IMR-90 (cell line): Measurements from ENCODE around the gene HDGF. TPM values are rescaled to one million over a fixed set of nuclear protein-coding genes. Genes with fewer than 3 reads are reported as not detected.

Experiments
- ATAC-seq: fragments of 200-7000 bp; cut with Tn5 transposase; 2 replicates; pipeline ENCODE4 v1.9.1; 2020; ENCODE audit warnings: low read depth, mild to moderate bottlenecking, moderate library complexity
- BruUV-seq: library from RNA; stranded (reverse); fragments of 400-500 nt; replicated peaks from 2 replicates; lab custom pipeline; 2021; lab: Mats Ljungman, UMichigan
- CTCF ChIA-PET: fragments of 300-600 bp; formaldehyde crosslinking; extraction: SDS; loops from one replicate; lab custom pipeline; 2021; ENCODE audit warnings: antibody characterized with exemption; lab: Yijun Ruan, JAX
- POLR2A ChIA-PET: fragments of 300-600 bp; sonication (Branson Sonifier 250); formaldehyde crosslinking; loops from one replicate; lab custom pipeline; 2022; ENCODE audit warnings: antibody characterized with exemption; ENCODE audit not compliant: unreplicated experiment; lab: Charles Lee
- DNase-seq: peaks from one replicate; pipeline ENCODE4 v3.0.0; 2013
- H2AFZ ChIP-seq: replicated peaks from 2 replicates; pipeline ENCODE3; 2013; ENCODE audit warnings: low read length, mild to moderate bottlenecking; ENCODE audit not compliant: poor library complexity
- H2AK5ac ChIP-seq: 2 replicates; pipeline ENCODE4 v1.6.1; 2013; ENCODE audit warnings: low read depth, low read length, inconsistent platforms
- H2AK9ac ChIP-seq: replicated peaks from 2 replicates; pipeline ENCODE3; 2013; ENCODE audit warnings: mild to moderate bottlenecking, low read depth, low read length, moderate library complexity; ENCODE audit not compliant: poor library complexity
- H2BK120ac ChIP-seq: 2 replicates; pipeline ENCODE4 v1.6.1; 2013; ENCODE audit warnings: low read depth, low read length, inconsistent platforms
- H2BK15ac ChIP-seq: 3 replicates; pipeline ENCODE4 v1.6.1; 2013; ENCODE audit warnings: low read depth, low read length, inconsistent platforms
- H2BK20ac ChIP-seq: 2 replicates; pipeline ENCODE4 v1.6.1; 2013; ENCODE audit warnings: low read depth, mild to moderate bottlenecking, inconsistent platforms, low read length, moderate library complexity
- H2BK5ac ChIP-seq: 2 replicates; pipeline ENCODE4 v1.6.1; 2013; ENCODE audit warnings: mild to moderate bottlenecking, low read depth, low read length, inconsistent platforms; ENCODE audit not compliant: poor library complexity, severe bottlenecking
- H3K14ac ChIP-seq: replicated peaks from 2 replicates; pipeline ENCODE4 v1.6.1; 2013; ENCODE audit warnings: low read depth, low read length, inconsistent platforms
- H3K18ac ChIP-seq: 2 replicates; pipeline ENCODE4 v1.6.1; 2013; ENCODE audit warnings: low read depth, low read length, control low read depth
- H3K23ac ChIP-seq: 2 replicates; pipeline ENCODE4 v1.6.1; 2013; ENCODE audit warnings: low read depth, low read length, inconsistent platforms
- H3K27ac ChIP-seq: 2 replicates; pipeline ENCODE4 v1.5.1; 2013; ENCODE audit warnings: mild to moderate bottlenecking, control low read depth, low read length; ENCODE audit not compliant: insufficient read depth
- H3K27me3 ChIP-seq: 2 replicates; pipeline ENCODE4 v1.6.1; 2013; ENCODE audit warnings: low read length; ENCODE audit not compliant: control insufficient read depth, insufficient read depth
- H3K36me3 ChIP-seq: 2 replicates; pipeline ENCODE4 v1.6.1; 2013; ENCODE audit warnings: low read length, mixed read lengths; ENCODE audit not compliant: control insufficient read depth, insufficient read depth
- H3K4ac ChIP-seq: 2 replicates; pipeline ENCODE4 v1.6.1; 2013; ENCODE audit warnings: low read depth, low read length, inconsistent platforms
- H3K4me1 ChIP-seq: 2 replicates; pipeline ENCODE4 v1.6.1; 2013; ENCODE audit warnings: low read length, mixed read lengths; ENCODE audit not compliant: control insufficient read depth, insufficient read depth
- H3K4me2 ChIP-seq: 2 replicates; pipeline ENCODE4 v1.6.1; 2013; ENCODE audit warnings: low read depth, mild to moderate bottlenecking, control low read depth, low read length, moderate library complexity
- H3K4me3 ChIP-seq: 2 replicates; pipeline ENCODE4 v1.5.1; 2013; ENCODE audit warnings: low read depth, mild to moderate bottlenecking, control low read depth, low read length, moderate library complexity; ENCODE audit not compliant: insufficient read depth
- H3K56ac ChIP-seq: 2 replicates; pipeline ENCODE4 v1.6.1; 2013; ENCODE audit warnings: low read length, inconsistent platforms; ENCODE audit not compliant: insufficient read depth; ENCODE audit errors: extremely low read depth
- H3K79me1 ChIP-seq, 2 experiments: 2 replicates each; pipeline ENCODE4 v1.6.1; 2013; ENCODE audit warnings: low read length in 2 of 2, inconsistent platforms in 1 of 2, low read depth in 1 of 2
- H3K9ac ChIP-seq: 2 replicates; pipeline ENCODE4 v1.6.1; 2013; ENCODE audit warnings: low read depth, low read length, control low read depth
- H3K9me1 ChIP-seq: 2 replicates; pipeline ENCODE4 v1.6.1; 2013; ENCODE audit warnings: low read length, inconsistent platforms; ENCODE audit not compliant: insufficient read depth
- H3K9me3 ChIP-seq: 2 replicates; pipeline ENCODE4 v1.6.1; 2013; ENCODE audit warnings: low read length; ENCODE audit not compliant: control insufficient read depth, insufficient read depth
- H4K20me1 ChIP-seq: 2 replicates; pipeline ENCODE4 v1.6.1; 2013; ENCODE audit warnings: low read length, inconsistent platforms; ENCODE audit not compliant: insufficient read depth
- H4K5ac ChIP-seq: 2 replicates; pipeline ENCODE4 v1.6.1; 2013; ENCODE audit warnings: mild to moderate bottlenecking, low read depth, low read length, control low read depth
- H4K8ac ChIP-seq, 2 experiments: 2 replicates each; pipeline ENCODE4 v1.6.1; 2013; ENCODE audit warnings: low read depth in 2 of 2, low read length in 2 of 2, control low read depth in 1 of 2, inconsistent platforms in 1 of 2
- H4K91ac ChIP-seq: 2 replicates; pipeline ENCODE4 v1.6.1; 2013; ENCODE audit warnings: low read depth, low read length, inconsistent platforms; ENCODE audit not compliant: insufficient read depth
- MXI1 ChIP-seq: IDR thresholded peaks from 2 replicates; pipeline ENCODE4 v1.6.1; 2012; ENCODE audit warnings: low read depth, mild to moderate bottlenecking, low read length, moderate library complexity, borderline replicate concordance
- RAD21 ChIP-seq: IDR thresholded peaks from 2 replicates; pipeline ENCODE4 v1.6.1; 2012; ENCODE audit warnings: low read length, improper control_type of control experiment
- RFX5 ChIP-seq: IDR thresholded peaks from 2 replicates; pipeline ENCODE4 v1.8.0; 2012; ENCODE audit warnings: low read depth, mild to moderate bottlenecking, low read length, moderate library complexity
- USF2 ChIP-seq: fragments of 150-350 bp; IDR thresholded peaks from 2 replicates; pipeline ENCODE4 v1.6.1; 2017; ENCODE audit warnings: mild to moderate bottlenecking, antibody characterized with exemption, low read length, low read depth
- WGBS, 2 experiments: methylation state at CpG; one replicate each; pipeline versions ENCODE4 v1.1.5 to v1.1.7; 2013; ENCODE audit warnings: missing lambda C conversion rate in 2 of 2; ENCODE audit not compliant: insufficient read length in 1 of 2; ENCODE audit errors: extremely low coverage in 2 of 2; 5-methylcytosine and 5-hydroxymethylcytosine counted together
- dilution Hi-C: fragments of 300-500 bp; cut with HindIII; formaldehyde crosslinking; loops from one replicate; pipeline ENCODE4 v1.14.3; 2018; ENCODE audit warnings: low sequenced_read_pairs; ENCODE audit not compliant: unreplicated experiment
- in situ Hi-C: fragments of 300-500 bp; cut with MboI; formaldehyde crosslinking; loops from 3 replicates; pipeline ENCODE4 v1.14.3; 2019; ENCODE audit warnings: low sequenced_read_pairs, inconsistent platforms, mixed read lengths
- intact Hi-C: fragments of 100-400 bp; cut with micrococcal nuclease; formaldehyde crosslinking; loops from 2 replicates; pipeline ENCODE4 v1.10.0; 2022
- polyA plus RNA-seq, 3 experiments: library from polyadenylated mRNA; depleted of rRNA; stranded (reverse); fragments of >200 nt; gene quantifications; 2 replicates each; pipeline ENCODE4 v1.2.3, GENCODE V29; 2012; ENCODE audit warnings: low replicate concordance in 1 of 3
- total RNA-seq: library from RNA; depleted of rRNA; stranded (reverse); fragments of >200 nt; gene quantifications from 2 replicates; pipeline ENCODE4 v1.2.3, GENCODE V29; 2012

Gene HDGF
- total and polyA plus RNA-seq, 2 of the 4 experiments (the other 2 are of a cell fraction), result 94.6 to 123 TPM

GRCh38 chr1:156705321-156705917 is 46.1 kb downstream of the HDGF start, which contains the start of gene CRABP2:
Gene CRABP2, minus strand, starts transcription at chr1:156705583. Its CDS starts 137 bp downstream, at chr1:156705446.
- POLR2A ChIA-PET, result no interaction called here
- Histone ChIP-seq H3K56ac (no peak within 1 kb of the TSS), H3K4me3 (peak within 1 kb of the TSS; percentile 15; the same call in 1 of the 2 replicates), H2BK120ac (peak within 1 kb of the TSS; percentile 80), H3K9ac (peak within 1 kb of the TSS; percentile 35), H3K4me2 (peak within 1 kb of the TSS; percentile 81), H2BK15ac (peak within 1 kb of the TSS; percentile 83; the same call in 2 of the 3 replicates), H3K4ac (peak within 1 kb of the TSS; percentile 81), H3K27ac (peak within 1 kb of the TSS; percentile 10), H3K36me3 (no peaks in the 10 kb centered on the region), H2BK5ac (no peak within 1 kb of the TSS), H2BK20ac (peak within 1 kb of the TSS; percentile 59), H3K23ac (no peak within 1 kb of the TSS; the same call in 1 of the 2 replicates), H3K27me3 (peaks cover 5% of the 10 kb centered on the region), H2AK9ac (peak within 1 kb of the TSS; percentile 90), H2AK5ac (peak within 1 kb of the TSS; percentile 91), H3K4me1 (peaks cover 44% of the 10 kb centered on the region), H4K20me1 (no peaks in the 10 kb centered on the region), H3K9me3 (no peaks in the 10 kb centered on the region), H3K18ac (peak within 1 kb of the TSS; percentile 48; the same call in 1 of the 2 replicates), H3K14ac (peak within 1 kb of the TSS; percentile 47; the same call in 1 of the 2 replicates), H3K79me1 (no peaks in the 10 kb centered on the region), H2AFZ (peak within 1 kb of the TSS; percentile 90), H4K91ac (peak within 1 kb of the TSS; percentile 78; the same call in 1 of the 2 replicates), H3K9me1 (peaks cover 3% of the 10 kb centered on the region; the same call in 1 of the 2 replicates), H4K5ac (peak within 1 kb of the TSS; percentile 73), H4K8ac (peak within 1 kb of the TSS; percentile 77 to 88)
- WGBS, 2 experiments, result 0% methylated on average over 7 of the region's 42 CpGs; no CpG with 5 or more reads in 1 of the 2 experiments
- no TSS peak for BruUV-seq
- TF ChIP-seq MXI1 (no peak), RFX5 (no peak), USF2 (no peak), RAD21 (no peak)
- in situ Hi-C loops (no loop called here), dilution Hi-C loops (no loop called here), intact Hi-C loops (loop anchor here (1.0 kb wide), 1 partner anchor 16 kb away; no protein-coding TSS in a partner anchor)
- ATAC-seq (peak; percentile 7), DNase-seq (no peak)
- CTCF ChIA-PET, result interaction anchor here (0.6 to 6.9 kb wide), 4 partner anchors 15 to 46 kb away, joined by 3 to 54 read pairs (median 4); partner anchors contain the start of gene HDGF
